GM12872 (cell line): Measurements from ENCODE around the gene PAEP.

Source experiments
- CTCF ChIP-seq: IDR thresholded peaks from 3 replicates; pipeline ENCODE4 v1.5.1; 2011; ENCODE audit warnings: low read depth, mild to moderate bottlenecking, low read length, moderate library complexity; ENCODE audit not compliant: insufficient read depth

Gene PAEP

GRCh38 chr9:135547756-135548736 is 13.5 kb upstream of the PAEP start:
- TF ChIP-seq CTCF = no peak

GRCh38 chr9:135550344-135550918 is 11.1 kb upstream of the PAEP start:
- no peak for TF ChIP-seq CTCF

- TF ChIP-seq CTCF = no peak
These were observed 10.5 kb upstream of the PAEP start for GRCh38 chr9:135551031-135551430.

- TF ChIP-seq CTCF = no peak
These were observed 10.1 kb upstream of the PAEP start for GRCh38 chr9:135551456-135551855.

- TF ChIP-seq CTCF = no peak
These were observed 9.4 kb upstream of the PAEP start for GRCh38 chr9:135552021-135552697.

GRCh38 chr9:135552698-135553171 is 8.8 kb upstream of the PAEP start:
- TF ChIP-seq CTCF = no peak

GRCh38 chr9:135554718-135555117 is 6.8 kb upstream of the PAEP start:
- no peak for TF ChIP-seq CTCF
